ENCODE measurements around the gene GALE.

Gene GALE

GRCh38 chr1:23779826-23780371 is 20.7 kb downstream of the GALE start:
- in situ Hi-C loops (cut with MboI; ENCODE audit: low sequenced_read_pairs, unreplicated experiment) = no loop called here
- DNase-seq (ENCODE audit: low spot score) = no peak
- TF ChIP-seq, protein P1, sequence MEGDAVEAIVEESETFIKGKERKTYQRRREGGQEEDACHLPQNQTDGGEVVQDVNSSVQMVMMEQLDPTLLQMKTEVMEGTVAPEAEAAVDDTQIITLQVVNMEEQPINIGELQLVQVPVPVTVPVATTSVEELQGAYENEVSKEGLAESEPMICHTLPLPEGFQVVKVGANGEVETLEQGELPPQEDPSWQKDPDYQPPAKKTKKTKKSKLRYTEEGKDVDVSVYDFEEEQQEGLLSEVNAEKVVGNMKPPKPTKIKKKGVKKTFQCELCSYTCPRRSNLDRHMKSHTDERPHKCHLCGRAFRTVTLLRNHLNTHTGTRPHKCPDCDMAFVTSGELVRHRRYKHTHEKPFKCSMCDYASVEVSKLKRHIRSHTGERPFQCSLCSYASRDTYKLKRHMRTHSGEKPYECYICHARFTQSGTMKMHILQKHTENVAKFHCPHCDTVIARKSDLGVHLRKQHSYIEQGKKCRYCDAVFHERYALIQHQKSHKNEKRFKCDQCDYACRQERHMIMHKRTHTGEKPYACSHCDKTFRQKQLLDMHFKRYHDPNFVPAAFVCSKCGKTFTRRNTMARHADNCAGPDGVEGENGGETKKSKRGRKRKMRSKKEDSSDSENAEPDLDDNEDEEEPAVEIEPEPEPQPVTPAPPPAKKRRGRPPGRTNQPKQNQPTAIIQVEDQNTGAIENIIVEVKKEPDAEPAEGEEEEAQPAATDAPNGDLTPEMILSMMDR (IDR thresholded peaks at IDR 0.05; ENCODE audit: borderline replicate concordance, control extremely low read depth, extremely low read depth, insufficient read depth, missing control alignments) = no peak

GRCh38 chr1:23777979-23778814 is 22.4 kb downstream of the GALE start, which contains the start of gene PITHD1:
Gene PITHD1 (plus strand): TSS chr1:23778418. CDS start chr1:23778516, 98 bp downstream.
- DNase-seq (ENCODE audit: low spot score) = peak; percentile 97
- in situ Hi-C loops (cut with MboI; ENCODE audit: low sequenced_read_pairs, unreplicated experiment) = no loop called here
- TF ChIP-seq, protein P1 (IDR thresholded peaks at IDR 0.05; ENCODE audit: borderline replicate concordance, control extremely low read depth, extremely low read depth, insufficient read depth, missing control alignments) = no peak

- DNase-seq (ENCODE audit: low spot score) = no peak
- in situ Hi-C loops (cut with MboI; ENCODE audit: low sequenced_read_pairs, unreplicated experiment) = no loop called here
- TF ChIP-seq, protein P1 (IDR thresholded peaks at IDR 0.05; ENCODE audit: borderline replicate concordance, control extremely low read depth, extremely low read depth, insufficient read depth, missing control alignments) = no peak
These were observed 24.3 kb downstream of the GALE start for GRCh38 chr1:23776217-23776616.

- in situ Hi-C loops (cut with MboI; ENCODE audit: low sequenced_read_pairs, unreplicated experiment) = no loop called here
- DNase-seq (ENCODE audit: low spot score) = no peak
- TF ChIP-seq, protein P1 (IDR thresholded peaks at IDR 0.05; ENCODE audit: borderline replicate concordance, control extremely low read depth, extremely low read depth, insufficient read depth, missing control alignments) = no peak
These were observed 26.2 kb downstream of the GALE start for GRCh38 chr1:23774174-23774880.

DNA sequence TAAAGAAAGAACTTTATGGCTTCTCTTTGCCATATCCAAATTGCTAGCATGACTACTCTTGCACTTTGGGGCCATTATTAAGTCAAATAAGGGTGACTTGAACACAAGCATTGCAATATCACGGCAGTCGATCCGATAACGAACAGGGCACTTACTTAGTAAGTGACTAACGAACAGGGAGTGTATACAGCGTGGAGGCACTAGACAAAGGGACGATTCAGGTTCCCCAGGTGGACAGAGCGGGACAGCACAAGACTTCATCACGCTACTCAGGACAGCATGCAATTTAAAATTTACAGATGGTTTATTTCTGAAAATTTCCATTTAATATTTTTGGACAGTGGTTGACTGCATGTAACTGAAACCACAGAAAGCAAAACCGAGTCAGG is 27.7 kb downstream of the GALE start:
- TF ChIP-seq, protein P1 (IDR thresholded peaks at IDR 0.05; ENCODE audit: borderline replicate concordance, control extremely low read depth, extremely low read depth, insufficient read depth, missing control alignments) = no peak
- DNase-seq (ENCODE audit: low spot score) = no peak
- in situ Hi-C loops (cut with MboI; ENCODE audit: low sequenced_read_pairs, unreplicated experiment) = no loop called here

DNA sequence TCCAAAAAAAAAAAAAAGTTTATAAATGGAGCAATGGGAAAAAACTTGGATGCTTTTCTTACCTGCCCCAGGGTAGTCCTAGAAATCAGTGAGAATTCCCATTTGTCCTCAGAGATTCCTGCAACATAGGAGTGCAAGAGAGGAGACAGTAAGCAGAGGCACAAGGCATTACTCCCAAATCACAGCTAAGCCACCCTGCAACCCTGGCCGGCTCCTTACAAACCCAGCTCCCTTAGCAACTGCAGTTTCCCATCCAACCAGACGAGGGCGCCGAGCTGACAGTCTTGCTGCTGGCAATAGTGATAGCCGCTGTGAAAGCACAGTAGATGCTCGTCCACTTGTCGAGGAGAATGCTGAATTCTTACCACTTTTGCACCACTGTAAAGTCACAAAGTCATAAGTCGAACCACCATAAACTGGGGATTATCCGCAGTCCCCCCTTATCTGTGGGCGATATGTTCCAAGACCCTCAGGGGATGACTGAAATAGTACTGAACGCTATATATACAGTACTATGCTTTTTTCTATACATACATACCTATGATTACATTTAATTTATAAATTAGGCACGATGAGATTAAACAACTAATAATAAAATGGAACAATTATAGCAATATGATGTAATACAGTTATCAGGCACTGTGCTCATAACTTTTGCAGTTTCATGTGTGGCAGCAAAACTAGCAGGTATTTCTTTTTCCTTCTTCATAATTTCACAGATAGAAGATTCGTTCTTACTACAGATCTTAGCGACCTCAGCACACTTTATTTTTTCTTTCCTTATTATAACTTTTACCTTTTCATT is 28.3 kb downstream of the GALE start:
- TF ChIP-seq, protein P1 (IDR thresholded peaks at IDR 0.05; ENCODE audit: borderline replicate concordance, control extremely low read depth, extremely low read depth, insufficient read depth, missing control alignments) = peak; percentile 97
- DNase-seq (ENCODE audit: low spot score) = peak; percentile 75
- in situ Hi-C loops (cut with MboI; ENCODE audit: low sequenced_read_pairs, unreplicated experiment) = no loop called here
